ENCODE data around the gene MORN5.

The MORN5 gene

DNA sequence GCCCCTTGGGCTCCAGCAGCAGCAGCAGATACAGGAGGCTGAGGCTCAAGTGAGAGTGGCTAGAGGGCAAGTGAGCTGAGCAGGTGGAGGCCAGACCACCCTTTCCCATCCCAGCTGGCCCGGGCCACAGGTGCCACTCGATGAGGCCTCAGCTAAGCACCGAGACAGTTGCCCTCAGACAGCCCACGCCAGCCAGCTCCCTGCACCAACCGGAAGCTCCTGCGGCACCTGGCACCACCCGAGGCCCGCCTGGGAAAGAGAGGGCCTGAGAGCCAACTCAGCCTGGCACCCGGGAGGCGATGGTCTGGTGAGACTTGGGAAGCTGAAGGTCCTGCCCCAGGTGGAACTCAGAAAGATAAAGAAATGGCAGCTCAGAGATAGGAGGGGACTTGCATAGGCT lies 38.3 kb upstream of the MORN5 start:
- no peak for FAIRE-seq
- TF ChIP-seq, protein P1, sequence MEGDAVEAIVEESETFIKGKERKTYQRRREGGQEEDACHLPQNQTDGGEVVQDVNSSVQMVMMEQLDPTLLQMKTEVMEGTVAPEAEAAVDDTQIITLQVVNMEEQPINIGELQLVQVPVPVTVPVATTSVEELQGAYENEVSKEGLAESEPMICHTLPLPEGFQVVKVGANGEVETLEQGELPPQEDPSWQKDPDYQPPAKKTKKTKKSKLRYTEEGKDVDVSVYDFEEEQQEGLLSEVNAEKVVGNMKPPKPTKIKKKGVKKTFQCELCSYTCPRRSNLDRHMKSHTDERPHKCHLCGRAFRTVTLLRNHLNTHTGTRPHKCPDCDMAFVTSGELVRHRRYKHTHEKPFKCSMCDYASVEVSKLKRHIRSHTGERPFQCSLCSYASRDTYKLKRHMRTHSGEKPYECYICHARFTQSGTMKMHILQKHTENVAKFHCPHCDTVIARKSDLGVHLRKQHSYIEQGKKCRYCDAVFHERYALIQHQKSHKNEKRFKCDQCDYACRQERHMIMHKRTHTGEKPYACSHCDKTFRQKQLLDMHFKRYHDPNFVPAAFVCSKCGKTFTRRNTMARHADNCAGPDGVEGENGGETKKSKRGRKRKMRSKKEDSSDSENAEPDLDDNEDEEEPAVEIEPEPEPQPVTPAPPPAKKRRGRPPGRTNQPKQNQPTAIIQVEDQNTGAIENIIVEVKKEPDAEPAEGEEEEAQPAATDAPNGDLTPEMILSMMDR (IDR thresholded peaks at IDR 0.05; ENCODE audit: insufficient read depth, missing control alignments), result no peak

DNA sequence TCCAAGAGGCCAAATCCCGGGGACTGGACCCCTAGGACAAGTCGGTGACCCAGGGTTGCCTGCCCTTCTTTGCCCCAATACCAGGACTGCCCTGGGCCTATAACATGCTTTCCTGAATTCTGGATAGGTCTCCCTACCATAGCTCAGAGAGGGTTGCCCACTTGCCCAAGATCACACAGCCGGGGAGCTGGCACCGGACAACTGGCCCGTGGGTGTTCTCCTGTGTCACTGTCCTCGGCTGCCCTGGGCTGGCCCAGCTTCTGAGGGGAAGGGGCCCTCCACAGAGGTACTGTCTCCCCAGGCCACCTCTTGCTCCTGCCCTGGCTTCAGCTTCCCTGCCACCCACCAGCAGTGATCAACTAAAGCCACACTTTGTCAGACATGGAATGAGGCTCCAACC lies 37.8 kb upstream of the MORN5 start:
- no peak for FAIRE-seq
- TF ChIP-seq, protein P1 (IDR thresholded peaks at IDR 0.05; ENCODE audit: insufficient read depth, missing control alignments), result no peak
- no peak for DNase-seq (ENCODE audit: insufficient read length, low spot score)

More for the DNA sequence above, 38.3 kb upstream of the MORN5 start:
- DNase-seq (ENCODE audit: insufficient read length, low spot score), result no peak

DNA sequence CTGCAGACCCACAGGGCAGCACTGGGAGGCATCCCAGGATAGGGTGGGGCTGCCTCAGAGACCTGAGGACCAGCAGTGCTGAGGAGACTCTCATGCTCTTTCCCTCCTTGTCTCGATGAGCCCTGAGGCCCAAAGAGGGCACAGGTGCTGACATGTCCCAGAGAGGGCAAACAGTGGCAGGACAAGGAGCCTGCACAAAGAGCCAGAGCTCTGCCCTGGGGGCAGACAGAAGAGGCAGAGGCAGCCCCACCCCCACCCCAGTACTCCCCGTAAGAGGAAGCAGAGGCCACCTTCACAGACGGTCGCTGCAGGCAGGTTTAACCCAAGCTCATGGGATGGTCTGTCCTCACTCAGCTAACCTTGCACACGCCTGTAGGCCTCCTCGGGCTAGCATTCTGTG lies 37.2 kb upstream of the MORN5 start:
- DNase-seq (ENCODE audit: insufficient read length, low spot score), result no peak
- TF ChIP-seq, protein P1 (IDR thresholded peaks at IDR 0.05; ENCODE audit: insufficient read depth, missing control alignments), result no peak
- no peak for FAIRE-seq

DNA sequence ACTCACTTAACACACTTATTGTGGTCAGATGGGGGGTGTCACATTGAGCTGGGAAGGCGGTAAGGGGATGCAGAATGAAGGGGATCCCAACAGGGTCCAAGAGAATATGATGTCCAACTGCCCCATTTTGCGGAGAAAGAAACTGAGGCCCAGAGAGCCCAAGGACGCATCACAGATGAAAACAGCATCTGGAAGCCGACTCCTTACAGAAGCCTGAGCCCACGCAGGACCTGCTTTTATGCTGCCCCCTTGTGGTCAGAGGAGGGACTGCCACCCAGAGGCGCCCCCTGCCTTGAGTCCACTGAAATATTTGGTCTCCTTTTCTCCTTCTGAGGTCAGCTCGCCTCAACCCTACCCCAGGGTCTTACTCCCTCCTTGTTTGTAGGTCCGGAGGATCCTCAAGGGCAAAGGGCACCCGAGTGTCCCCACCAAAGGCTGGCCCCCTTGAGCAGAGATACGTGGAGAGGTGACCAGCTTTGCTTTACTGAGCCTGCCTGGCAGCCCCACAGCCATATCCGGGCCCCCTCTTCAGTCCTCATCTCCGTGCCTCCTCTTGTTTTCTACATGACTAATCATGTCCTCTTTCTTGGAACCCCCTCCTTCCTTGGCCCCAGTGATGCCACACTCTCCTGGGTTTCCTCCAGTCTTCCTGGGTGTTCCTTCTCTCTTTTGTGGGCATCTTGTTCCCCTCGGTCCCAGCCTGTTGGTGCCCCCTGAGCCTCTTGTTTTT lies 36.6 kb upstream of the MORN5 start:
- FAIRE-seq (no peak), DNase-seq (ENCODE audit: insufficient read length, low spot score) (peak; percentile 69)
- TF ChIP-seq, protein P1 (IDR thresholded peaks at IDR 0.05; ENCODE audit: insufficient read depth, missing control alignments), result peak; percentile 100

DNA sequence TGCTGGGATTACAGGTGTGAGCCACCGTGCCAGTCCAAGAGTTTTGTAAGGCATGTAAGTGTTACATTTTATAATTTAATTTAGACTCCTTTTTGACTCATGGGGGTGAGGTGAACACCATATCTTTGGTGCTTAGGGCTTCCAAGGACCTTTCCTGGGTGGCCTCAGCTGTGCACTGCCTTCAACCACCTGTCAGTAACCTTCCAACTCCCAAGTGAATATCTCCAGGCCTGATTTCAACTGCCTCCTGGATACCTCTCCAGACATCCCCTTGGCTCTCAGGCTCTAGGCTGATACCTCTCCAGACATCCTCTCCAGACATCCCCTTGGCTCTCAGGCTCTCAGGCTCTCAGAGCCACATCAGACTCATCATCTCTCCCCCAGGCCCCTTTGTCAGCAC lies 35.7 kb upstream of the MORN5 start:
- no peak for FAIRE-seq
- no peak for DNase-seq (ENCODE audit: insufficient read length, low spot score)
- TF ChIP-seq, protein P1 (IDR thresholded peaks at IDR 0.05; ENCODE audit: insufficient read depth, missing control alignments), result no peak

DNA sequence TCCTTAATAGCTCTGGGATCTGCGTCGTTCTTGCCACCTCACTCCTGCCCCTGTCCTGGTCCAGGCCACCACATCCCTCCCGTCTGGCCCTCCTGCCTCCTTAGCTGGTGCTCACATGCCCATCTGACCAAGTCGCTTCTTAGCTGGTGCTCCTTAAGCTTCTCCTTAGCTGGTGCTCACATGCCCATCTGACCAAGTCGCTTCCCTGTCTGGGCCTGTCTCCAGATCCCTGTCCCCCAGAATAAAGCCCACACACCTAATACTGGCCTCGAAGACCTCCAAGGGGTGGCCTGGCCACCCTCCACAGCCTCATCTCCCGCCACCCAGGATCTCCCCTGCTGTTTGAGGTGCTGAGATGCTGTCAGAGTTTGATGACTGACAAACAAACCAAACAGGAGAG lies 35.2 kb upstream of the MORN5 start:
- no peak for DNase-seq (ENCODE audit: insufficient read length, low spot score)
- no peak for FAIRE-seq
- TF ChIP-seq, protein P1 (IDR thresholded peaks at IDR 0.05; ENCODE audit: insufficient read depth, missing control alignments), result no peak

DNA sequence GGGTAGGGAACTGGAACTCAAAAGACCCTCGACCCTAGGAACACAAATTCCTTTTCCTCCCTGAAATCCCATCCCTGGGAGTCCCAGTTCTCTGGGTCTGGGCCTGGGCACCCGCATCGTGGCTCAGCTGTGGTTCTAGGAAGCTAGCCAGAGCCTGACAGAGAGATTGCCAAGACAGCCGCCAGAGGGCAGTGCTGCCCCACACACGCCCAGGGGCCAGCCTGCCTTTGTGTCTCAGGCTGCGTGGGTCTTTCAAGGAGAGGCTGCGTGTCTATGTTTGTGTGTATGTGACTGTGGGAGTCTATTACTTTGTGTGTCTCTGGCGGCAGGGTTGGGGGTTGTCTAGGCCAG lies 34.6 kb upstream of the MORN5 start:
- FAIRE-seq (no peak), DNase-seq (ENCODE audit: insufficient read length, low spot score) (peak; percentile 94)
- TF ChIP-seq, protein P1 (IDR thresholded peaks at IDR 0.05; ENCODE audit: insufficient read depth, missing control alignments), result peak; percentile 85

All from D721Med (cell line).